ENCODE data around the gene SMIM17.
"Not testable (repeated sequence)": the region's sequence is repeated elsewhere in the genome, so short reads cannot be mapped to it uniquely, and the experiment has no call there.

The SMIM17 gene

DNA sequence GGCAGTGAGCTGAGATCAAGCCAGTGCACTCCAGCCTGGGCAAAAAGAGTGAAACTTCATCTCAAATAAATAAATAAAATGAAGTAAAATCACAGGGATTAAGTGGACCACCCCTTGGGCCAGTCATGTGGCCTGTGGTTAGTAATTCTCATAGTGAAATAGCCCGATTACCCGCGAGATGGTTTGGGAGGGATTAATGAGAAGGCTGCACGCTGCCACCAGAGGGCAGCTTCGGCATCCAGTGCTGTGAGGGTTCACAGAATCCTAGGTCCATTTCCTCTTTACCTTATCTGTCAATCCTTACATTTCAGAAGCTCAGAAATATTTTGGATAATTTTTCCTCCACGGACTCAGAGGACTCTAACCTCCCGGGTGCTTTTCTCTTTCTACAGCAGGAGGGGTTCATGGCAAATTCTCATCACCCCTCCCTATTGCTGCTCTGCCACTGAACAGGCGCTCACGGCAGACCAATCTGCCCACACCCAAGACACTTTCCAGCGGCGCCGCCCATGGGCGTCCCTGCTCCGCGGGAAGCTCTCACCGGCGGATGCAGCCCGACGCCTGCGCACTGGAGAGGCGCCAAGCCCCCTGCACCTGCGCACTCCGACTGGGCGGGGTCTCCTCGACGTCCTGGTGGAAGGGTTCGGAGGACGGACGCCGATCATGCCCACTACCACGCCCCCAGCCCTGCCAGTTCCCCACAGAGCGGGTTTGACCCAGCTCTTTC lies 17.6 kb downstream of the SMIM17 start:
- peak; percentile 13 for DNase-seq (ENCODE audit: low spot score)

- DNase-seq (ENCODE audit: low spot score): no peak
Measured at GRCh38 chr19:56661248-56661647, 18.3 kb downstream of the SMIM17 start.

GRCh38 chr19:56663931-56664500 lies 21.1 kb downstream of the SMIM17 start:
- DNase-seq (ENCODE audit: low spot score): no peak

DNA sequence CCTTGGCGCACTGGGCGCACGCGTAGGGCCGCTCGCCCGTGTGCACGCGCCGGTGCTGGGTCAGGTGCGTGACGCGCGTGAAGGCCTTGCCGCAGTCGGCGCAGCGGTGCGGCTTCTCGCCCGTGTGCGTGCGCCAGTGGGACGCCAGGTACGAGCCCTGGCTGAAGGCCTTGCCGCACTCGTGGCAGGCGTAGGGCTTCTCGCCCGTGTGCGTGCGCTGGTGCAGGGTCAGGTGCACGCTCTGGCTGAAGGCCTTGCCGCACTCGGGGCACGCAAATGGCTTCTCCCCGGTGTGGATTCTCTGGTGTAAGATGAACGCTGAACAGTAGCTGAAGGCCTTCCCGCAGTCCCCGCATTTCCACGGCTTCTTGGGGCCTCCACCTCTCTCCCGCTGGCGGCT lies 21.6 kb downstream of the SMIM17 start:
- no peak for DNase-seq (ENCODE audit: low spot score)

DNA sequence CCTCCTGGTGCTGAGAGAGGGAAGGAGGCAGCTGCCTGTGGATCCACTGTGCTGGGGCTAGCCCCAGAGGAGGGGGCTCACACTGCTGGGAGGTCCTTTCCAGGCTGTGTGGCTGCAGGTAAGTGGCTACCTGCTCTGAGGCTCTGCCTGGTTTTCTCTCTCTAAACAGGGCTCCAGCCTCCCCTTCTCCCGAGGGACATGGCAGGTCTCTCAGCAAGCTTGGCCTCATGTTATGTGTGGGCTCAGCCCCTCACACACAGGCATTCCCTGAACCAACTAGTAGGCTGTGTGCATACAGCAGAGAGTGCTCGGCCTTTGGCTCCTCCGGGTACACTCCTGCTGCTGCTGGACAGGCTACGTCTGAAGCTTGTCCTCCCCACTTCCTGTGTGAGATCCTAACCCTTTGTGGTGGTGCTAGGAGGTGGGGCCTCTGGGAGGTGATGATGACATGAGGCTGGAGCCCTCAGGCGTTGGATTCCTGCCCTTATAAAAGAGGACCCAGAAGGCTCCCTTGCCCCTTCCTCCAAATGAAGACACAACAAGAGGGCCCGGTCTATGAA lies 24.4 kb downstream of the SMIM17 start:
- no peak for DNase-seq (ENCODE audit: low spot score)

DNA sequence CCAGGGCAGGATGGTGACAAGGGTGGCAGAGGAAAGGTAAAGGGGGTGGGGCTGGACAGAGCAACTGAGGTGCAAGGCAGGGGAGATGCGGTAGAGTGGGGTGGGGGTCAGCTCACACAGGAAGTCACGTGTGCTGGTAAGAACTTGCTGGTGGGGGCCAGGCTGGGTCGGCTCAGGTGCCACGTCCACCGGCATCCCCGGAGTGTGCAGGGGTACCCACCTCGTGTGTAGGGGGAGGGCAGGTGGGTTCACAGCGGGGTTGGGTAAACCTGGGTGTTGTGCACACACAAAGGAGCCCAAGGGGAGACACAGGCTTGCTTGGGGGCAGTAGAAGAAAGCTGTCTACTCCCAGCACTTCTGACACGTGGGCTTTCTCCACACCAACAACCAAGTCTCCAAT lies 25.7 kb downstream of the SMIM17 start:
- DNase-seq (ENCODE audit: low spot score): no peak

DNA sequence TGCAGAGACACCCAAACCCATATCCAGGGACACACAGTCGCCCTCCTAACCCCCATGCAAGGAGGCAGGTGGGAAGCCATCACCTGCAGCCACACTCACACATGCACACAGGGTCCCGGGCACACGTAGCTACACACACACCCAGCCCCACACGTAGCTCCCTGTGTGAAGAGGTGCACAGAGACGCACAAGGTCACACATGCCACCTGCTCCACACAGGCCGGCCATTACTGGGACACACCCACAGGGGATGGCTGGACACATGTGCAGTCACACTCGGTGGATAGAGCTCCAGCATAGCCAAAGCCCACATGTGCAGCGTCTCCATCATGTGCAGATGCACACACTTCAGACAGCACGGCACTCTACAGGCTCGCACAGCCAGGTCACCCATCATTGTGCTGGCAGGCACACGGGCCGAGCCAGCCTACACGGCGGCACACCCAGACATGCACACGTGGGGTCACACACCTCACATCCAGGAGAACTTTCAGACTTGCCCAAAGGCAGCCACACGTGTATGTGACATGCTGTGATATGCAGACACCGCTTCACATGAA lies 27.5 kb downstream of the SMIM17 start:
- DNase-seq (ENCODE audit: low spot score): no peak

DNA sequence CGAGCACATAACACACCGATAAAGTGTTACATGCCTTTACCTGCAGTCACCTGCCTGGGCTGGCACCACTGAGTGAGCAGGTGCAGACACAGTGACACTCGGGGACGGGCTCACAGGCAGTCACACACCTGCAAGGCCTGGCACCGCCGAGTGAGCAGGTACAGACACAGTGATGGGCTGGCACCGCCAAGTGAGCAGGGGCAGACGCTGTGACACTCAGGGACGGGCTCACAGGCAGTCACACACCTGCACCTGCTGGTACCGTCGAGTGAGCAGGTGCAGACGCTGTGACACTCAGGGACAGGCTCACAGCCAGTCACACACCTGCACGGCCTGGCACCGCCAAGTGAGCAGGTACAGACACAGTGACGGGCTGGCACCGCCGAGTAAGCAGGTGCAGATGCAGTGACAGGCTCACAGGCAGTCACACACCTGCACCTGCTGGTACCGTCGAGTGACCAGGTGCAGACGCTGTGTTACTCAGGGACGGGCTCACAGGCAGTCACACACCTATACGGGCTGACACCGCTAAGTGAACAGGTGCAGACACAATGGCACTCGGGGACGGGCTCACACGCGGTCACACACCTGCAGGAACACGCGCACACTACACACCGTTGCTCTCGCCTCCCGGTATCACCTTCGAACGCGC lies 28.1 kb downstream of the SMIM17 start:
- DNase-seq (ENCODE audit: low spot score): no peak

- peak; percentile 79 for DNase-seq (ENCODE audit: low spot score)
Measured at GRCh38 chr19:56671613-56671994, 28.6 kb downstream of the SMIM17 start, which contains the start of gene ZNF835. TSS of gene ZNF835 (minus strand) at chr19:56671757. CDS start at chr19:56665198, 6,559 bp downstream.

GRCh38 chr19:56672610-56673009 lies 29.7 kb downstream of the SMIM17 start:
- DNase-seq (ENCODE audit: low spot score): not testable (repeated sequence)

- no peak for DNase-seq (ENCODE audit: low spot score)
Measured at GRCh38 chr19:56678205-56678604, 35.2 kb downstream of the SMIM17 start.

- DNase-seq (ENCODE audit: low spot score): no peak
Measured at GRCh38 chr19:56681702-56682101, 38.7 kb downstream of the SMIM17 start.

DNA sequence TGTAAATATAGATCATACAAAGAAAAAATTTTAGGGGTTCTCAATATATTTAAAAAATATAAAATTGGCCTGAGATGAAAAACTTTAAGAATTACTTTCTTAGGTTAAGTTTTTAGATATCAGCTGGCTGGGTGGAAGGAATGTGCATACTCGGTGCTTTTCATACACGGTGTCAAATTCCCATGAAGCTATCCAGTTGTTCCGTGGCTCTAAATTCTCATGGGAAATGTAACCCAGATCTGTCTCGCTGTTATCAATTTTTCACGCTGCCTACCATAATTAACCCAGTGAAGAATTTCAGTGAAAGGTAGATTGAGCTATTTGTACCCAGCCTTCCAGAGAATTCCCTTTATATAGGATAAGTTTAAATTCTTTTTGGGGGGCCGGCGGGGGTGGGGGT lies 40.2 kb downstream of the SMIM17 start:
- no peak for DNase-seq (ENCODE audit: low spot score)

DNA sequence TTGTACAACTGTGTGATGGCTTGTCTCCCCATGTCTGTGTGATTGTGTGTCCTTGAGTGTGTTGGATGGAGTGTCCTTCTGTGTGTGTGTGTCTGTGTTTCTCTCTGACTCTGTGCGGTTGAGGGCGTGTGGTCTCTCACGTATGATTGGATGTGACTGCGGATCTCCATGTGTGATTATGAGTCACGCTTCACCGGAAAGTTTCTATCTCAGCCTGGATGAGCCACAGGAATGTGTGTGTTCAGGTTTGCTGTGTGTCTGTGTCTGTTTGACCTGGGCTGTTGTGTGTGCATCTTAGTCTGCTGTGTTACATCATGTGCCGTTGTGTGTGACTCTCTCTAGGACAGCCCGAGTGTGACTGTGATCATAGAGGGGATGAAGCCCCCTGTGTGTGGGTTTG lies 44.1 kb downstream of the SMIM17 start:
- DNase-seq (ENCODE audit: low spot score): peak; percentile 16

- DNase-seq (ENCODE audit: low spot score): no peak
Measured at GRCh38 chr19:56689198-56689597, 46.2 kb downstream of the SMIM17 start.

DNA sequence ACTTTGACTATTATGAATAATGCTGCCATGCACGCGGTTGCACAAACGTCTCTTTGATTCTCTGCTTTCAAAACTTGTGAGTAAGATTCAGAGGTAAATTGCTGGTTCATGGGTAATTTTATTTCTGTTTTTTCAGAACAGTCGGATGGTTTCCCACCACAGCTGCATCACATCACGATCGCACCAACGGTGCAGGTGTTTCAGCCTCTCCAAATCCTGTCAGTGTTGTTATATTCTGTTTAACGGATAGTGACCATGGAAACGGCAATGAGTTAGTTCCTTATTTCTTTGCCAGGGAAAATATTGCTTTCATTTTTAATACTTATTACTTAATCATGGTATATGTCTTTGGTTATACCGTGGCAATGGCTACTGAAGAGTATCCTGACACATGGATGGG lies 47.7 kb downstream of the SMIM17 start:
- no peak for DNase-seq (ENCODE audit: low spot score)

DNA sequence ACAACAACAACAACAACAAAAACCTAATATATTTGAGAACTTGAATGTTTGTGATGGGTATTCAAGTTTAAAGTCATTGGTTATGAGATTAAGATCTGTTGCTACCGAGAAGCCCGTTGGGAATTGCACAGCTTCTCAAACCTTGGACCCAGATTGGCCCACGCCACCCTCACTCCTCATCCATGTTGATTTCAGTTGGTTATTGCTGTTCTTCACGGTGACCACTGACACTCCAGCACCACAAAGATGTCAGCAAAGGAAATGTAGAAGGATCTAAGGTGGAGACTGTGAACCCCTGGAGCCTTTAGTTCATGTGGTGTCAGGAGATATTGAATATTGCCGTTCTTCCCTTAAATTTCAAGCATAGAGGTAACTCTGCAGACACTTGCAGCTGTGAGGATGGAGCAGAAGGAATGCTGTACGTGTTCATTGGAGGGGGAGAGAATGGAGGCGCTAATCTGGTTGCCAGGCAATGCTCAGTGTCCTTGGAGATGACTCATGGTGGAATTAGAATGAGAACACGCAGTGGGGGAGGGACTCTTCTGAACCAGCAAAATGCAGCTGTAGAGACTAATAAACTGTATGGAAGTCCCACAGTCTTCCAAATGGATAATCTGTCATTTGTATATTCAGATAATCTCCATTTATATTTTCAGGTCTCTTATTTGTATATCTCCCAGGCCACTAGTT lies 49.4 kb downstream of the SMIM17 start:
- DNase-seq (ENCODE audit: low spot score): no peak

- no peak for DNase-seq (ENCODE audit: low spot score)
Measured at GRCh38 chr19:56699552-56699951, 56.6 kb downstream of the SMIM17 start.

DNA sequence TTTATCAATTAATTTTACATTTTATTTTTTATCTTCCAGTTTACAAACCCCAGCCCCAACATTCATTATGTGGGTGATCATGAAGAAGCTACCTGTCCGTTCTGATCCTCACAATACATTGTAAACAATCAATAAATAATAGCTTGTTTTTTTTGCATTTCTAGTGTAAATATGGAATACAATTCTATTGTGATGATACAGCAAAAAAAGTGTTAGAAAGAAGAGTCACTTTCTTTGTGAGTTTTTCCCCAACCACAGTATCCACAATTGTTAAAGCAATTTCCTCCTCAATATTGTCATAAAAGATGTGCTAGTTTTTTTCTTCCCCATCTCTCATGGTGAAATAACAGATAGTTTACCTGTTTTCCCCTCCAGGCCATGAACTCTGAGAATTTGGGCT lies 58.9 kb downstream of the SMIM17 start:
- no peak for DNase-seq (ENCODE audit: low spot score)

GRCh38 chr19:56705939-56706338 lies 63.0 kb downstream of the SMIM17 start:
- no peak for DNase-seq (ENCODE audit: low spot score)

Measured in SK-N-DZ (cell line).